HG02798 (cell line): ENCODE measurements around the gene POLRMT.
A peak's percentile ranks its signal among the peaks of the same experiment; 100 is the strongest.

Experiments
- ATAC-seq: cut with Tn5 transposase; IDR thresholded peaks from one replicate; pipeline ENCODE4 v1.9.1; 2021; ENCODE audit warnings: mild to moderate bottlenecking; ENCODE audit not compliant: unreplicated experiment, poor library complexity

POLRMT gene

GRCh38 chr19:648904-649801 is 15.8 kb upstream of the POLRMT start:
- no peak for ATAC-seq

DNA sequence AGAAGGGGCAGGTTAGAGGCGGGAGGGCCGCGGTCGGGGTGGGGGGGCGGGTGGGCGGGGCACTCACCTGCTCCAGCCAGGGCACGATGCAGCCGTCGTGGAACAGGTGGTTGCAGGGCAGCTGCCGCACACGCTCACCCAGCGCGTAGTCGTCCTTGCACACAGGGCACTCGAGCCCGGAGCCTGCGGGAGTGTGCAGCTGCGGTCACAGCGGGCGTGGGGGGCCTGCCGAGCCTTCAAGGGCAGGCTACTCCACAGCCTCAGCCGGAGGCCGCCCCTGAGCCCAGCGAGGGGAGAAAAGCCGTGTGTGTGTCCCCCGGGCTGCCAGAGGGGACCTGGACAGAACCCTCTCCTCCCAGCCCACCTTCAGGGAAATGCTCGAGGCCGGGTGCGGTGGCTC is 15.0 kb upstream of the POLRMT start:
- no peak for ATAC-seq

DNA sequence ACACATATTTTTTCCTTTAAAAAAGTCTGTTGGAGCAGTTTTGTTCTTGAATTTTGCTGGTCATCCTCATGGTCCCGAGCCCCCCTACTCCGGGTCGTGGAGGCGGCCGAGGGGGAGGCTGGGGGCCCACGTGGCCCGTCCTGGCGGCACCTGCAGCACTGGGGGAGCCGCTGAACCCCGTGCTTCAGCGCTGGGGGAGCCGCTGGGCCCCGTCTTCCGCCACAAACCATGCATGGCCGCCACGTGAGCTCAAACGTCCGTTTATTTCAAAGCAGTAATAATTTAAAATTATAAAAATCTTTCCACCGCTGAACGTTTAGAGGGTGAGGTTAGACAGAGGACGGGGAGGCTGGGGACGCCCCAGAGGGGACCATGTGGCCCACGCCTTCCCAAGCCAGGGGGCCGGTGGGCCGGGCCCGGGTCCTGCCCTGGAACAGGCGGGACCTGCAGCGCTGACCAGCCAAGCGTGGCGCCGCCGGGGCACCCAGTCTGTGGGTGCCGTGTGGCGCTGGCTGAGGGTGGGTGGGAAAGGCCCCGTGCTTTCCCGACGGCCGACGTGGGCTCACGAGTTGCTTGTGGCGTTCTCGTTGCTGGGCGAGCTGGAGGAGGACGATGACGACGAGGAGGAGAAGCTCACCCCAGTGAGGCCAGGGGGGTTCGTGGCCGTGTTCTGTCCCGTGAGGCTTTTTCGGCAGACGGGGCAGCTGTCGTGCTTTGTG is 14.4 kb upstream of the POLRMT start:
- no peak for ATAC-seq

- ATAC-seq = no peak
These were observed 13.6 kb upstream of the POLRMT start for GRCh38 chr19:646779-647565.

DNA sequence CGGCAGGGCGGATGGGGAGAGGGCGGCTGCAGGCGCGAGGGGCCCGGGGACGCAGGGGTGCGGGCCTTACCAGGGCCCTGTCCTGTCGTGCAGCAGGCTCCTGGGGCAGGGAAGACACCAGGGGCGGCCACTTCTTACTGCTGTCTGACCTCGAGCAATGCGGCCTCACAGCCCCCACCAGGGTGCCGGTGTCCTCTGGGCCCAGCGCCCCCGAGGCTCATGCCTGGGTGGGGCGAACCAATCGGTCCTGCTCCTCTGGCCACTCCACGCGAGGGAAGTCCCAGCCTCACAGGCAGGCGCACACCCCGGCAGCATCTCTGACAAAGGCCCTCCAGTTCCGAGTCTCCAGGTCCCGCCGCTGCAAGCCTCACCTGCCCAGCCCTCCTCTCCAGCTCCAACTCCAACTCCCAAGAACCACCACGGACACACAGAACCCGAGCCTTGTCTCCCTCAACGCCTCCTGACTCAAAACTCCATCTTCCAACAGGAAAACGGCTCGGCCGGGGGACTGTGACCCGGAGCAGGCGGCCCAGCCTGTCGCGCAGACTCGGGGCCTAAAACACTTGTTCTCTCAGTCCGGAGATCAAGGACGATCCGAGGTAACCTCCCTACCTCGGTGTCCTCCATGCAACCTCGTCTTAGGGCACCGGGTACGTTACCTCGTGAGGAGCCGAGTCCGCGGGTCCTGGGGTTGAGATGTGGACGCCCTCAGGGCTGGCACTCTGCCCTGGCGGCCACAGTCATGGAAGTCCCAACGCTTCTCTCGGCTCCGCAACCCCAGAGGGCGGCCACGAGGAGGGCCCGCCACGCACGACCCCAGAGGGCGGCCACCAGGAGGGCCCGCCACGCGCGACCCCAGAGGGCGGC is 12.8 kb upstream of the POLRMT start:
- ATAC-seq = no peak

- ATAC-seq = no peak
These were observed 11.5 kb upstream of the POLRMT start for GRCh38 chr19:644789-645188.

GRCh38 chr19:644363-644762 is 11.0 kb upstream of the POLRMT start:
- ATAC-seq = no peak

DNA sequence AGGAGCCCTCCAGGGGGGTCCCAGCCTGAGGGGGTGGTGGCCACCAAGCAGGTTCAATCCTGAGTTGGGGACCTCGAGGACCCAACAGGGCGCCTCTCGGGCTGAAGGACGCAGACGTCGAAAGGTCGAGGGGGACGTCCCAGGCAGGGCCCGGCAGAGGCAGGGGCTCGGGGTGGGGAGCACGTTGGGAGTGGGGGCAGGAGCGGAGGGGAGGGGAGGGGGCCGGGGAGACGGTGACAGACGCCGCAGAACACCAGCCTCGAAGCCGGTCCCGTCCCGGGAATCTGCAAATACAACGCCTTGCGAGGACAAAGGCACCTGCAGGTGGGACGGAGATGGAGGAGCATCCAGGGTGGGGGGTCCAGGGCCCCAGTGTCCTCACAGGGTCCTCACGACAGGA is 10.4 kb upstream of the POLRMT start:
- ATAC-seq = no peak

- no peak for ATAC-seq
These were observed 9.7 kb upstream of the POLRMT start for GRCh38 chr19:642767-643727.

DNA sequence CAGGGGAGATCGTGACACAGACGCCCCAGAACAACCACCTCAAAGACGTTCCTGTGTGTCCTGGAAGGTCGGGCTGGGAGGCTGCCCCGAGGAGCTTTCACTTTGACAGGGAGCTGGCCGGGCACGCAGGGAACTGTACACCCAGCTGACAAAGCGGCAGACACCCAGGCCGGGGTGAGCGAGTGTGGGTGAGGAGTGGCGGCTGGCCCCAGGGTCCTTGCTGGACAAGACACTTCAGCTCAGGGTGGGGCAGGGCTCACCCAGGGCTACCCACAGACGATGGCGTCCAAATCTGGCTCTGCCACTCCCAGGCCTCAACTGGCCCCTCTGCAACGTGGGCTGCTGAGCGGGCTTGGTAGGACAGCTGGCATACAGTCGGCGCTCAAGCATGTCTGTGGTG is 8.4 kb upstream of the POLRMT start:
- ATAC-seq = no peak

GRCh38 chr19:640606-641189 is 7.4 kb upstream of the POLRMT start:
- ATAC-seq = no peak

- no peak for ATAC-seq
These were observed 6.8 kb upstream of the POLRMT start for GRCh38 chr19:640161-640558.

- peak; percentile 75 for ATAC-seq
These were observed 6.2 kb upstream of the POLRMT start, which contains the start of gene FGF22 for GRCh38 chr19:639253-640160. FGF22 (plus strand) TSS chr19:639879; CDS start chr19:639926, 47 bp downstream.

DNA sequence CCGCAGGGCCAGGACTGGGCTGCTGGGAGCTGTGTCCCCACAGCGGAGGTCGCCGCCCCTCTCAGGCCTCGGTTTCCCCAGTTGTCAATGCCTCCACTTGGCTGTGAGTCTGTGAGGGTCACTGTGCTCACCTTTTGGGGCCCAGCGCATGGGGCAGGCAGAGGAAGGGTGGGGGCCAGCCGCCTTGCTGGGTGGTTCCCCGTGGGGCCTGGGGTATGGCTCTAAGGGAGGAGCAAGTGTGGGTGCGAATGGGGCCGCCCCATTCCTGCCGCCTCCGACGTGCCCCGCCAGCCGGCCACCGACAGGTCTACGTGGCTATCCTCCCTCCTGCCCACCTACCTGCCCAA is 5.5 kb upstream of the POLRMT start:
- ATAC-seq = no peak

- no peak for ATAC-seq
These were observed 1.8 kb upstream of the POLRMT start for GRCh38 chr19:634975-635652.

DNA sequence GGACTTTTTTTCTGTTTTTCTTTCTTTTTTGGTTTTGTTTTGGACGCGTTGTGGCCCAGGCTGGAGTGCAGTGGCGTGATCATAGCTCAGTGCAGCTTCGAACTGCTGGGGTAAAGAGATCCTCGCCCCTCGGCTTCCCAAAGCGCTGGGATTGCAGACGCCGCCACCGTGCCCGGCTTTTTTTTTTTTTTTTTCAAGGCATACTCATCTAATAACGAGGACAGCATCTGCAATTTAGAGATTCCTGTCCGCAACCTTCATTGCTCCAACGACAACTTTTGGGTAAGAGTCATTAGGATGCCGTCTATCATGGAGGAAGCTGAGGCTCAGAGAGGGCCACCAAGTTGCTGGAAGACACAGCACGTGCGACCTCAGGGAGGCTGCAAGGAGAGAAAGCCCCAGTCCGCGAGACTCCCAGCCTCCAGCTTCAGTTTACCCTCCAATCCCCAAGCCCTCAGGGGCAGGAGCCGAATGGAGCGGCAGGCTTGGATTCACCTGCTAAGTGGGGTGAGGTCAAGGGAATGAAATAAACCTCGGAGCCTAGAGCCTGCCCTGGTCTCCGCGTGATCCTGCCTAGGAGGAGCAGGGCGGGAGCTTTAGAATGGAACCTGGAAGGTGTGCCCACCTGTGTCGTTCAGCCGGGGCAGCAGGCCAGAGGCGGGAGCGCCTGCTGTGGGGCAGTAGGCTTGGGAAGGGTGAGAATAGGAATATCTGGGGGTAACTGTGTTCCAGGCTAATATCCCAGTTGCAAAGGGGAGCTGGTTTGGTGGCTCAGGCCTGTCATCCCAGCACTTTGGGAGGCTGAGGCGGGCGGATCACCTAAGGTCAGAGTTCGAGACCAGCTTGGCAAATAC is 676 bp upstream of the POLRMT start:
- ATAC-seq = no peak
